Tibial artery (tissue), 4 donors: Measurements from ENCODE around the gene ZBTB18.

ENCODE experiments used
- DNase-seq, 2 donors: peaks; one replicate each; pipeline ENCODE4 v3.0.0-alpha.2; 2019
- H3K27ac ChIP-seq, 2 donors: fragments of 200-600 bp; sonication (generic) in 1 of 2; 1 replicate in 1 of 2; 2 replicates in 1 of 2; pipeline ENCODE4 v1.5.1; 2018 to 2019; ENCODE audit warnings: mild to moderate bottlenecking in 1 of 2
- H3K27me3 ChIP-seq, 2 donors: fragments of 200-600 bp; sonication (generic) in 1 of 2; one replicate each; pipeline versions ENCODE4 v1.5.1 to v1.6.0; 2016 to 2019
- H3K36me3 ChIP-seq, 3 donors: fragments of 200-600 bp; sonication (generic) in 2 of 3; one replicate each; pipeline ENCODE4 v1.5.1; 2016 to 2019; ENCODE audit warnings: mild to moderate bottlenecking in 2 of 3
- H3K4me1 ChIP-seq, 4 donors: fragments of 200-600 bp; sonication (generic) in 2 of 4; 1 replicate in 3 of 4; 2 replicates in 1 of 4; pipeline ENCODE4 v1.5.1; 2016 to 2019
- H3K4me3 ChIP-seq, 2 donors: fragments of 200-600 bp; sonication (generic) in 1 of 2; 1 replicate in 1 of 2; 2 replicates in 1 of 2; pipeline ENCODE4 v1.5.1; 2018 to 2019; ENCODE audit warnings: mild to moderate bottlenecking in 2 of 2
- H3K9me3 ChIP-seq, 3 donors: fragments of 200-600 bp; sonication (generic) in 1 of 3; one replicate each; pipeline ENCODE4 v1.5.1; 2016 to 2019
- CTCF ChIP-seq, 2 experiments: fragments of 200-600 bp in 1 of 2; fragments of 450-650 bp in 1 of 2; IDR thresholded peaks; one replicate each; pipeline ENCODE4 v1.5.1; 2017 to 2019; ENCODE audit warnings: antibody characterized with exemption in 2 of 2, mild to moderate bottlenecking in 1 of 2, moderate library complexity in 1 of 2
- intact Hi-C: fragments of 100-400 bp; cut with DNase I; formaldehyde crosslinking; loops from one replicate; pipeline ENCODE4 v1.15.0; 2023; ENCODE audit warnings: low total_unique reads

Gene ZBTB18

GRCh38 chr1:244063498-244063897, 12.4 kb downstream of the ZBTB18 start:
- H3K36me3 ChIP-seq, result no peaks in the 10 kb centered on the region
- no peak overlapping the region for H3K4me3 ChIP-seq
- peaks cover 0 to 5% (median 0%) of the 10 kb centered on the region in 4 donors for H3K4me1 ChIP-seq
- H3K27ac ChIP-seq, result no peak overlapping the region
- no peak for TF ChIP-seq CTCF (IDR thresholded peaks at IDR 0.05)
- DNase-seq, result no peak
- H3K9me3 ChIP-seq, result no peaks in the 10 kb centered on the region
- H3K27me3 ChIP-seq, result no peaks in the 10 kb centered on the region
- intact Hi-C loops, result no loop called here

- Histone ChIP-seq H3K36me3 (no peaks in the 10 kb centered on the region), H3K4me1 (peaks cover 0 to 5% (median 0%) of the 10 kb centered on the region in 4 donors), H3K9me3 (no peaks in the 10 kb centered on the region), H3K27me3 (no peaks in the 10 kb centered on the region), H3K4me3 (no peak overlapping the region), H3K27ac (no peak overlapping the region)
- TF ChIP-seq CTCF (IDR thresholded peaks at IDR 0.05), result no peak
- no peak for DNase-seq
- intact Hi-C loops, result no loop called here
Observed at GRCh38 chr1:244064621-244065020, 13.5 kb downstream of the ZBTB18 start.

GRCh38 chr1:244065063-244065793, 14.1 kb downstream of the ZBTB18 start:
- intact Hi-C loops, result no loop called here
- H3K27ac ChIP-seq, result no peak overlapping the region
- no peaks in the 10 kb centered on the region for H3K9me3 ChIP-seq
- TF ChIP-seq CTCF (IDR thresholded peaks at IDR 0.05), result no peak
- H3K4me1 ChIP-seq, result peaks cover 0 to 5% (median 0%) of the 10 kb centered on the region in 4 donors
- no peak overlapping the region for H3K4me3 ChIP-seq
- no peaks in the 10 kb centered on the region for H3K27me3 ChIP-seq
- H3K36me3 ChIP-seq, result no peaks in the 10 kb centered on the region
- DNase-seq, result no peak

- Histone ChIP-seq H3K4me3 (no peak overlapping the region), H3K27me3 (no peaks in the 10 kb centered on the region), H3K4me1 (peaks cover 0 to 5% (median 0%) of the 10 kb centered on the region in 4 donors), H3K27ac (no peak overlapping the region), H3K36me3 (no peaks in the 10 kb centered on the region), H3K9me3 (no peaks in the 10 kb centered on the region)
- DNase-seq, result no peak
- intact Hi-C loops, result no loop called here
- no peak for TF ChIP-seq CTCF (IDR thresholded peaks at IDR 0.05)
Observed at GRCh38 chr1:244065960-244066388, 14.9 kb downstream of the ZBTB18 start.

GRCh38 chr1:244066954-244067716, 16.1 kb downstream of the ZBTB18 start:
- no peak for DNase-seq
- Histone ChIP-seq H3K27me3 (no peaks in the 10 kb centered on the region), H3K36me3 (no peaks in the 10 kb centered on the region), H3K27ac (no peak overlapping the region), H3K9me3 (no peaks in the 10 kb centered on the region), H3K4me1 (peaks cover 0 to 5% (median 0%) of the 10 kb centered on the region in 4 donors), H3K4me3 (no peak overlapping the region)
- TF ChIP-seq CTCF (IDR thresholded peaks at IDR 0.05), result no peak
- intact Hi-C loops, result no loop called here
